DMS79 treated with DMSO at 0.1 percent for 48 hours (cell line): ENCODE results near the gene ZEB1.
A peak's percentile ranks its signal among the peaks of the same experiment; 100 is the strongest.
"Not testable (repeated sequence)": the region's sequence is repeated elsewhere in the genome, so short reads cannot be mapped to it uniquely, and the experiment has no call there.

Source experiments
- DNase-seq: peaks from one replicate; lab custom pipeline; 2025; lab: John Stamatoyannopoulos, UW

Gene ZEB1

GRCh38 chr10:31368724-31369123 is 49.7 kb downstream of the ZEB1 start:
- no peak for DNase-seq

- no peak for DNase-seq
Measured at GRCh38 chr10:31372439-31372838, 53.4 kb downstream of the ZEB1 start.

- peak; percentile 5 for DNase-seq
Measured at GRCh38 chr10:31374146-31374696, 55.2 kb downstream of the ZEB1 start.

GRCh38 chr10:31381171-31381570 is 62.2 kb downstream of the ZEB1 start:
- DNase-seq, result no peak

- DNase-seq, result no peak
Measured at GRCh38 chr10:31381766-31382316, 62.8 kb downstream of the ZEB1 start.

GRCh38 chr10:31383810-31384588 is 65.0 kb downstream of the ZEB1 start:
- no peak for DNase-seq

GRCh38 chr10:31384589-31384949 is 65.6 kb downstream of the ZEB1 start:
- no peak for DNase-seq

GRCh38 chr10:31390804-31391203 is 71.8 kb downstream of the ZEB1 start:
- no peak for DNase-seq

GRCh38 chr10:31393844-31394243 is 74.8 kb downstream of the ZEB1 start:
- DNase-seq, result no peak

- no peak for DNase-seq
Measured at GRCh38 chr10:31395695-31396094, 76.7 kb downstream of the ZEB1 start.

- DNase-seq, result no peak
Measured at GRCh38 chr10:31396376-31396775, 77.4 kb downstream of the ZEB1 start.

GRCh38 chr10:31397852-31398251 is 78.8 kb downstream of the ZEB1 start:
- no peak for DNase-seq

- DNase-seq, result no peak
Measured at GRCh38 chr10:31399171-31399570, 80.2 kb downstream of the ZEB1 start.

GRCh38 chr10:31399631-31400030 is 80.6 kb downstream of the ZEB1 start:
- DNase-seq, result peak; percentile 23

- DNase-seq, result peak; percentile 71
Measured at GRCh38 chr10:31401287-31401686, 82.3 kb downstream of the ZEB1 start.

GRCh38 chr10:31404640-31405039 is 85.6 kb downstream of the ZEB1 start:
- DNase-seq, result no peak

- not testable (repeated sequence) for DNase-seq
Measured at GRCh38 chr10:31405829-31406228, 86.8 kb downstream of the ZEB1 start.

- not testable (repeated sequence) for DNase-seq
Measured at GRCh38 chr10:31412397-31412796, 93.4 kb downstream of the ZEB1 start.

GRCh38 chr10:31413325-31413724 is 94.3 kb downstream of the ZEB1 start:
- no peak for DNase-seq

- no peak for DNase-seq
Measured at GRCh38 chr10:31418481-31418880, 99.5 kb downstream of the ZEB1 start.

- no peak for DNase-seq
Measured at GRCh38 chr10:31419394-31420063, 100.5 kb downstream of the ZEB1 start.

- no peak for DNase-seq
Measured at GRCh38 chr10:31421322-31421721, 102.3 kb downstream of the ZEB1 start.

GRCh38 chr10:31422634-31423033 is 103.6 kb downstream of the ZEB1 start:
- no peak for DNase-seq
